Type B pancreatic cell (in vitro differentiated cells): ENCODE measurements around the gene CDH18. TPM values are rescaled to one million over a fixed set of nuclear protein-coding genes. Genes with fewer than 3 reads are reported as not detected.

ENCODE experiments used
- DNase-seq: peaks from one replicate; pipeline ENCODE4 v3.0.0; 2021; ENCODE audit warnings: mixed read lengths; ENCODE audit not compliant: unreplicated experiment; ENCODE audit errors: extremely low spot score
- H3K27ac Mint-ChIP-seq: 2 replicates; pipeline ENCODE4 v1.8.0; 2021; ENCODE audit warnings: mild to moderate bottlenecking, mixed read lengths
- H3K27me3 Mint-ChIP-seq: 2 replicates; pipeline ENCODE4 v1.8.0; 2021; ENCODE audit warnings: mixed read lengths
- H3K36me3 Mint-ChIP-seq: 2 replicates; pipeline ENCODE4 v1.8.0; 2021; ENCODE audit warnings: mixed read lengths
- H3K4me1 Mint-ChIP-seq: one replicate; pipeline ENCODE4 v1.8.0; 2021; ENCODE audit warnings: mixed read lengths; ENCODE audit not compliant: unreplicated experiment
- H3K4me3 Mint-ChIP-seq: 2 replicates; pipeline ENCODE4 v1.8.0; 2021; ENCODE audit warnings: mild to moderate bottlenecking, mixed read lengths
- H3K9me3 Mint-ChIP-seq: 2 replicates; pipeline ENCODE4 v1.8.0; 2021; ENCODE audit warnings: mixed read lengths
- total RNA-seq: library from RNA; stranded (reverse); gene quantifications from 2 replicates; pipeline ENCODE4 v1.2.1, GENCODE V29; 2021; ENCODE audit warnings: low replicate concordance
- TF ChIP-seq, protein P1 (sequence below): fragments of 200-600 bp; sonication (generic); conservative IDR thresholded peaks from 2 replicates; pipeline ENCODE4 v1.5.0; 2021; ENCODE audit warnings: antibody characterized with exemption, mild to moderate bottlenecking

The CDH18 gene
- total RNA-seq, 1 donor from 2014 or later = 20.2 TPM

DNA sequence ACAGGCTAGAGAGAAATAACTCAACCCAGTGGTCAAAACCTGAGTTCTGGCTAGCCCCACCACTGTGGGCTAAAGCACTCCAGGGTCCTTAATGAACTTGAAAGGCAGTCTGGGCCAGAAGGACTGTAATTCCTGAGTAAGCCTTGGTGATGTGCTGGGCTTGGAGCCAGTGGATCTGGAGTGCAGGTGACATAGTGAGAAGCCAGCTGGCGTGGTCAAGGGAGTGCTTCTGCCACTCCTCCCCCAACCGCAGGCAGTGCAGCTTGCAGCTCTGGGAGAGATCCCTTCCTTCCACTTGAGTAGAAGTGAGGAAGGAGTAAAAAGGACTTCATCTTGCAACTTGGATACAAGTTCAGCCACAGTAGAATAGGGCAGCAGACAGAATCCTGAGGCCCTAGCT is 424.0 kb downstream of the CDH18 start:
- no peak overlapping the region for H3K27ac Mint-ChIP-seq
- no peak for DNase-seq
- H3K4me1 Mint-ChIP-seq = no peaks in the 10 kb centered on the region
- no peaks in the 10 kb centered on the region for H3K27me3 Mint-ChIP-seq
- H3K4me3 Mint-ChIP-seq = no peak overlapping the region
- TF ChIP-seq, protein P1, sequence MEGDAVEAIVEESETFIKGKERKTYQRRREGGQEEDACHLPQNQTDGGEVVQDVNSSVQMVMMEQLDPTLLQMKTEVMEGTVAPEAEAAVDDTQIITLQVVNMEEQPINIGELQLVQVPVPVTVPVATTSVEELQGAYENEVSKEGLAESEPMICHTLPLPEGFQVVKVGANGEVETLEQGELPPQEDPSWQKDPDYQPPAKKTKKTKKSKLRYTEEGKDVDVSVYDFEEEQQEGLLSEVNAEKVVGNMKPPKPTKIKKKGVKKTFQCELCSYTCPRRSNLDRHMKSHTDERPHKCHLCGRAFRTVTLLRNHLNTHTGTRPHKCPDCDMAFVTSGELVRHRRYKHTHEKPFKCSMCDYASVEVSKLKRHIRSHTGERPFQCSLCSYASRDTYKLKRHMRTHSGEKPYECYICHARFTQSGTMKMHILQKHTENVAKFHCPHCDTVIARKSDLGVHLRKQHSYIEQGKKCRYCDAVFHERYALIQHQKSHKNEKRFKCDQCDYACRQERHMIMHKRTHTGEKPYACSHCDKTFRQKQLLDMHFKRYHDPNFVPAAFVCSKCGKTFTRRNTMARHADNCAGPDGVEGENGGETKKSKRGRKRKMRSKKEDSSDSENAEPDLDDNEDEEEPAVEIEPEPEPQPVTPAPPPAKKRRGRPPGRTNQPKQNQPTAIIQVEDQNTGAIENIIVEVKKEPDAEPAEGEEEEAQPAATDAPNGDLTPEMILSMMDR = no peak
- peaks cover 9% of the 10 kb centered on the region for H3K9me3 Mint-ChIP-seq
- H3K36me3 Mint-ChIP-seq = no peaks in the 10 kb centered on the region

DNA sequence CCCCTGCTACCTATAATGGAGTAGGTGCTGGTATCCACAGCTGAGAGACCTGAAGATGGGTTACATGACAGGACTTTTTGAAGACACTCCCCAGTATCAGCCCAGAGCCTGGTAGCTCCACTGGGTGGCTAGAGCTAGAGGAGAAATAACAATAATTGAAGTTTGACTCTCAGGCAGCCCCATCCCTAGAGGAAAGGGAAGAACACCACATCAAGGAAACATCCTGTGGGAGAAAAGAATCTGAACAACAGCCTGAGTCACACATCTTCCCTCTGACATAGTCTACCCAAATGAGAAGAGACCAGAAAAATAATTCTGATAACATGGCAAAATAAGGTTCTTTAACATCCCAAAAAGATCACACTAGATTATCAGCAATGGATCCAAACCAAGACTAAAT is 432.1 kb downstream of the CDH18 start:
- Mint-ChIP-seq H3K9me3 (peaks cover 9% of the 10 kb centered on the region), H3K36me3 (no peaks in the 10 kb centered on the region), H3K27ac (no peak overlapping the region), H3K4me1 (no peaks in the 10 kb centered on the region), H3K4me3 (no peak overlapping the region), H3K27me3 (no peaks in the 10 kb centered on the region)
- no peak for DNase-seq
- TF ChIP-seq, protein P1 = no peak

GRCh38 chr5:19555436-19555835 is 432.6 kb downstream of the CDH18 start:
- Mint-ChIP-seq H3K36me3 (no peaks in the 10 kb centered on the region), H3K27me3 (no peaks in the 10 kb centered on the region), H3K27ac (no peak overlapping the region), H3K9me3 (peaks cover 6% of the 10 kb centered on the region), H3K4me1 (no peaks in the 10 kb centered on the region), H3K4me3 (no peak overlapping the region)
- TF ChIP-seq, protein P1 = no peak
- no peak for DNase-seq

DNA sequence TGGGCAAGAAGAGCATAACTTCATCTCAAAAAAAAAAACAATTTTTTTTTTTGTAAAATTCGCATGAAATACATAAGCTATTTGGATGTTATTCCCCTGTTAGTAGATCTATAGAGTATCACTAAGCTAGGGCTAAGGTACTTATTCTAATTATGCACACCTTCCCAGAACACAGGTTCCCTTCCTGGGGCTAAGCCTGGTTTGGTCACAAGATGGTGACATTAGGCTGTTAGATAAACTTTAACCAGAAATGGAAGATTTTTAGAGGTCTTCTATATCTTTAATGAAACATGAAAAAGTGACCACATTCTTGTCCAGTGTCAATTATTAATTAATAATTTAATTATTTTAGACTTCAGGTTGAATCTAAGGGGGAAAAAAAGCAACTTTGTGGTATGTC is 433.5 kb downstream of the CDH18 start:
- H3K27me3 Mint-ChIP-seq = no peaks in the 10 kb centered on the region
- H3K4me3 Mint-ChIP-seq = no peak overlapping the region
- H3K4me1 Mint-ChIP-seq = no peaks in the 10 kb centered on the region
- H3K9me3 Mint-ChIP-seq = peaks cover 5% of the 10 kb centered on the region
- DNase-seq = no peak
- TF ChIP-seq, protein P1 = peak; percentile 20
- H3K27ac Mint-ChIP-seq = no peak overlapping the region
- no peaks in the 10 kb centered on the region for H3K36me3 Mint-ChIP-seq

- TF ChIP-seq, protein P1 = no peak
- DNase-seq = no peak
- Mint-ChIP-seq H3K27ac (no peak overlapping the region), H3K36me3 (no peaks in the 10 kb centered on the region), H3K9me3 (peaks cover 5% of the 10 kb centered on the region), H3K27me3 (no peaks in the 10 kb centered on the region), H3K4me3 (no peak overlapping the region), H3K4me1 (peaks cover 3% of the 10 kb centered on the region)
Measured at GRCh38 chr5:19547640-19548039, 440.4 kb downstream of the CDH18 start.

GRCh38 chr5:19546521-19546920 is 441.5 kb downstream of the CDH18 start:
- H3K27me3 Mint-ChIP-seq = no peaks in the 10 kb centered on the region
- no peaks in the 10 kb centered on the region for H3K36me3 Mint-ChIP-seq

More at GRCh38 chr5:19546521-19546920, 441.5 kb downstream of the CDH18 start:
- DNase-seq = no peak
- peaks cover 3% of the 10 kb centered on the region for H3K4me1 Mint-ChIP-seq
- H3K4me3 Mint-ChIP-seq = no peak overlapping the region
- no peak overlapping the region for H3K27ac Mint-ChIP-seq
- H3K9me3 Mint-ChIP-seq = peaks cover 5% of the 10 kb centered on the region
- TF ChIP-seq, protein P1 = no peak
